K562 (cell line): ENCODE results near the gene GUCY1A1. TPM values are rescaled to one million over a fixed set of nuclear protein-coding genes. Genes with fewer than 3 reads are reported as not detected.

Experiments
- ATAC-seq: fragments of 200-7000 bp; cut with Tn5 transposase; 3 replicates; pipeline ENCODE4 v1.9.1; 2020; ENCODE audit warnings: moderate library complexity
- BruUV-seq: library from RNA; stranded (reverse); fragments of 400-500 nt; replicated peaks from 2 replicates; lab custom pipeline; 2021; lab: Mats Ljungman, UMichigan
- CTCF ChIA-PET: fragments of 300-600 bp; formaldehyde crosslinking; extraction: SDS; loops from one replicate; lab custom pipeline; 2021; ENCODE audit warnings: low intra/inter-chr PET ratio; lab: Yijun Ruan, JAX
- POLR2A ChIA-PET: fragments of 300-600, 350-650 bp; sonication (Branson Sonifier 250); formaldehyde crosslinking; extraction: SDS; loops from one replicate; lab custom pipeline; 2021; ENCODE audit warnings: antibody characterized with exemption, inconsistent platforms; lab: Yijun Ruan, JAX
- DNase-seq, 4 experiments: peaks; one replicate each; pipeline versions ENCODE4 v3.0.0 to v3.0.0-alpha.2; 2011 to 2018; ENCODE audit warnings: low spot score in 3 of 4, mixed read lengths in 3 of 4; ENCODE audit errors: extremely low read depth in 1 of 4
- FAIRE-seq: peaks from 2 replicates; lab custom pipeline; 2011; peaks lifted over from hg19 to GRCh38; lab: Jason Lieb, UNC
- H2AFZ ChIP-seq: 2 replicates; pipeline ENCODE4 v1.6.0; 2011; ENCODE audit warnings: low read depth, low read length, control low read depth, inconsistent platforms
- H3K27ac ChIP-seq: fragments of 200-600 bp; 3 replicates; pipeline ENCODE4 v1.8.0; 2011; ENCODE audit warnings: low read depth, mild to moderate bottlenecking, control low read depth, inconsistent platforms, low read length, moderate library complexity, mixed read lengths; ENCODE audit errors: extremely low read depth
- H3K27me3 ChIP-seq, 2 experiments: fragments of 300-600 bp in 1 of 2; 2 replicates in 1 of 2; 3 replicates in 1 of 2; pipeline versions ENCODE4 v1.6.0 to v1.8.0; 2011; ENCODE audit warnings: inconsistent platforms in 2 of 2, low read length in 2 of 2, mild to moderate bottlenecking in 1 of 2, mixed read lengths in 1 of 2, moderate library complexity in 1 of 2; ENCODE audit not compliant: control insufficient read depth in 2 of 2, insufficient read depth in 2 of 2
- H3K36me3 ChIP-seq: fragments of 300-600 bp; 3 replicates; pipeline ENCODE4 v1.8.0; 2011; ENCODE audit warnings: mild to moderate bottlenecking, low read length, inconsistent platforms; ENCODE audit not compliant: control insufficient read depth, insufficient read depth
- H3K4me1 ChIP-seq, 2 experiments: fragments of 200-600 bp in 1 of 2; replicated peaks in 1 of 2; 2 replicates in 1 of 2; 3 replicates in 1 of 2; pipeline versions ENCODE4 v1.5.1 to v1.8.0; 2011; ENCODE audit warnings: inconsistent platforms in 2 of 2, low read length in 2 of 2, mild to moderate bottlenecking in 1 of 2, mixed read lengths in 1 of 2, moderate library complexity in 1 of 2; ENCODE audit not compliant: control insufficient read depth in 2 of 2, insufficient read depth in 2 of 2
- H3K4me2 ChIP-seq: 2 replicates; pipeline ENCODE4 v1.6.1; 2011; ENCODE audit warnings: low read length, control low read depth, inconsistent platforms, mixed read lengths; ENCODE audit not compliant: insufficient read depth
- H3K4me3 ChIP-seq: fragments of 200-600 bp; sonication (generic), shearing (Covaris generic); 2 replicates; pipeline ENCODE4 v1.5.1; 2016; ENCODE audit warnings: control low read depth, inconsistent platforms
- H3K79me2 ChIP-seq: fragments of 200-600 bp; 3 replicates; pipeline ENCODE4 v1.8.0; 2011; ENCODE audit warnings: low read length, inconsistent platforms; ENCODE audit not compliant: control insufficient read depth, insufficient read depth
- H3K9ac ChIP-seq, 2 experiments: 2 replicates each; pipeline versions ENCODE4 v1.6.0 to v1.6.1; 2011; ENCODE audit warnings: low read depth in 2 of 2, low read length in 2 of 2, control low read depth in 1 of 2, inconsistent platforms in 1 of 2, mild to moderate bottlenecking in 1 of 2, mixed read lengths in 1 of 2; ENCODE audit not compliant: insufficient read depth in 1 of 2
- H3K9me1 ChIP-seq: one replicate; pipeline ENCODE4 v1.6.0; 2011; ENCODE audit warnings: inconsistent platforms, mild to moderate bottlenecking, low read length, moderate library complexity; ENCODE audit not compliant: control insufficient read depth, insufficient read depth
- H3K9me3 ChIP-seq: replicated peaks from 2 replicates; pipeline ENCODE4 v1.5.1; 2011; ENCODE audit warnings: low read depth, low read length, inconsistent platforms; ENCODE audit not compliant: control insufficient read depth, insufficient read depth
- H4K20me1 ChIP-seq: replicated peaks from 2 replicates; pipeline ENCODE4 v1.6.1; 2011; ENCODE audit warnings: low read length, inconsistent platforms, mixed read lengths; ENCODE audit not compliant: control insufficient read depth, insufficient read depth
- FOXO4 ChIP-seq: fragments of 450-650 bp; formaldehyde crosslinking; IDR thresholded peaks from 2 replicates; pipeline ENCODE4 v1.4.0; 2020; ENCODE audit warnings: mild to moderate bottlenecking, moderate library complexity
- GATA2 ChIP-seq: sonication (generic); formaldehyde crosslinking; IDR thresholded peaks from 2 replicates; pipeline ENCODE4 v1.4.0; 2020; ENCODE audit warnings: mild to moderate bottlenecking, missing genetic modification reagents
- KAT2B ChIP-seq: IDR thresholded peaks from one replicate; pipeline ENCODE4 v1.6.1; 2012; ENCODE audit warnings: low read depth, mild to moderate bottlenecking, control low read depth, inconsistent platforms, low read length, moderate library complexity
- KAT8 ChIP-seq: fragments of 450-650 bp; IDR thresholded peaks from 2 replicates; pipeline ENCODE4 v1.6.1; 2016; ENCODE audit warnings: low read depth, mild to moderate bottlenecking
- MAFF ChIP-seq: IDR thresholded peaks from 2 replicates; pipeline ENCODE4 v1.6.1; 2012; ENCODE audit warnings: low read length, improper control_type of control experiment
- MEIS2 ChIP-seq: fragments of 450-650 bp; IDR thresholded peaks from 2 replicates; pipeline ENCODE4 v1.6.1; 2014; ENCODE audit warnings: mild to moderate bottlenecking; ENCODE audit not compliant: partially characterized antibody
- NR4A1 ChIP-seq, 2 experiments: fragments of 250-450 bp in 1 of 2; fragments of 450-650 bp in 1 of 2; sonication (Bioruptor Pico) in 1 of 2; IDR thresholded peaks; 2 replicates each; pipeline versions ENCODE4 v1.4.0 to v1.6.1; 2016 to 2020; ENCODE audit warnings: mild to moderate bottlenecking in 2 of 2, missing compliant biosample characterization in 1 of 2, missing genetic modification characterization in 1 of 2, moderate library complexity in 1 of 2
- RAD21 ChIP-seq, 2 experiments: fragments of 250-450 bp in 1 of 2; fragments of 450-650 bp in 1 of 2; sonication (Bioruptor Pico) in 1 of 2; formaldehyde crosslinking in 1 of 2; IDR thresholded peaks in 1 of 2; conservative IDR thresholded peaks in 1 of 2; 2 replicates each; pipeline versions ENCODE4 v1.4.0 to v1.8.0; 2020 to 2022; ENCODE audit warnings: mild to moderate bottlenecking in 2 of 2, moderate library complexity in 1 of 2
- RBFOX2 ChIP-seq: fragments of 200-400 bp; formaldehyde crosslinking; IDR thresholded peaks from 2 replicates; pipeline ENCODE4 v1.6.1; 2017; ENCODE audit warnings: low read depth, mild to moderate bottlenecking, low read length, moderate library complexity
- RBM14 ChIP-seq: fragments of 200-400 bp; formaldehyde crosslinking; IDR thresholded peaks from 2 replicates; pipeline ENCODE4 v1.6.1; 2018; ENCODE audit warnings: low read depth, mild to moderate bottlenecking, low read length, moderate library complexity, borderline replicate concordance; ENCODE audit not compliant: insufficient read depth
- RBM25 ChIP-seq: fragments of 200-400 bp; formaldehyde crosslinking; IDR thresholded peaks from 2 replicates; pipeline ENCODE4 v1.6.1; 2018; ENCODE audit warnings: low read length, low read depth, moderate library complexity; ENCODE audit not compliant: severe bottlenecking
- TOE1 ChIP-seq, 2 experiments: fragments of 450-650 bp in 1 of 2; sonication (generic) in 1 of 2; formaldehyde crosslinking in 1 of 2; IDR thresholded peaks; 2 replicates each; pipeline versions ENCODE4 v1.7.1 to v1.8.0; 2016 to 2022; ENCODE audit warnings: borderline replicate concordance in 2 of 2, mild to moderate bottlenecking in 2 of 2, antibody characterized with exemption in 1 of 2, inconsistent platforms in 1 of 2, low read depth in 1 of 2, missing genetic modification reagents in 1 of 2, moderate library complexity in 1 of 2
- WHSC1 ChIP-seq: IDR thresholded peaks from one replicate; pipeline ENCODE4 v1.6.1; 2012; ENCODE audit warnings: low read length, control low read depth, inconsistent platforms
- ZNF449 ChIP-seq: fragments of 250-450 bp; sonication (Bioruptor Pico); IDR thresholded peaks from 2 replicates; pipeline ENCODE4 v1.8.0; 2022; ENCODE audit warnings: moderate library complexity, mild to moderate bottlenecking, inconsistent platforms
- ZNF561 ChIP-seq: fragments of 450-650 bp; formaldehyde crosslinking; conservative IDR thresholded peaks from 2 replicates; pipeline ENCODE4 v1.4.0; 2020; ENCODE audit warnings: mild to moderate bottlenecking, moderate library complexity
- WGBS: fragments of 100-300 bp; shearing (Covaris generic); methylation state at CpG from one replicate; pipeline ENCODE4 v1.1.6; 2016; ENCODE audit warnings: low coverage, mixed read lengths; ENCODE audit not compliant: insufficient coverage; ENCODE audit errors: missing lambda C conversion rate; 5-methylcytosine and 5-hydroxymethylcytosine counted together
- in situ Hi-C: fragments of 300-500 bp; cut with MboI; formaldehyde crosslinking; loops from 4 replicates; pipeline ENCODE4 v1.15.0; 2018; ENCODE audit warnings: inconsistent platforms, mixed read lengths
- intact Hi-C: fragments of 100-400 bp; cut with micrococcal nuclease; formaldehyde crosslinking; loops from 2 replicates; pipeline ENCODE4 v1.14.2; 2022
- polyA plus RNA-seq, 8 experiments: library from polyadenylated mRNA; depleted of rRNA in 4 of 8; stranded (reverse) in 5 of 8; unstranded in 3 of 8; fragments of >200 nt; fragmentation: Nextera tagmentation in 2 of 8; fragmentation: Illumina TruSeq in 1 of 8; extraction: Ambion mirVana in 2 of 8; extraction: Trizol in 1 of 8; gene quantifications; 2 replicates each; pipeline versions ENCODE4 v1.2.1 to v1.2.3, GENCODE V29; 2011 to 2014; ENCODE audit warnings: inconsistent platforms in 1 of 8, missing spikeins in 1 of 8
- total RNA-seq, 7 experiments: library from RNA; depleted of rRNA in 6 of 7; stranded (reverse); fragments of >200 nt in 6 of 7; fragmentation: Illumina TruSeq in 2 of 7; extraction: Trizol in 2 of 7; gene quantifications; 2 replicates each; pipeline versions ENCODE4 v1.2.1 to v1.2.3, GENCODE V29; 2011 to 2021; ENCODE audit warnings: low replicate concordance in 1 of 7
- TF ChIP-seq, protein P1 (sequence below): fragments of 200-800 bp; sonication (Bioruptor generic); IDR thresholded peaks from 2 replicates; pipeline ENCODE4 v1.6.1; 2017; ENCODE audit warnings: missing genetic modification characterization, missing compliant biosample characterization

The GUCY1A1 gene
- total and polyA plus RNA-seq, 9 of the 15 experiments (the other 6 are each of a cell fraction or from before 2014, with no cell fraction given), result not detected

DNA sequence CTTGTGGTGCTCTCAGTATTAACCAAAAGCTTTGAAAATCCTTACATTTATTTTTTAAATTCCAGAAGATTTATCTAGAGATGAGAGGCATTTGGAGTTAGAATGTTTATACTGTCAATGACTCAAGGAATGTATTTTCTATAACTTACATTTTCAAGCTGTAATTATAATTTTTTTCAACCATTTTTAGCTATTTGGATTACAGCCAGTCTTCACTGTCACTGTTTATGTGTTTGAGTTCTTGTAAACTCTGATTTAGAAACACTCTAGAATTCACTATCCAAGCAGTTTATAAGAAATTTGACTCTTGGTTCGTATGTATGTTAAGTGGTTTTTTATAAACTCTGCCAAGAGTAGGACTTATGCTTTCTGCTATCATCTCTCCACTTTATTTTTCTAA, 36.7 kb upstream of the GUCY1A1 start (continued):
- TF ChIP-seq TOE1 (IDR thresholded peaks at IDR 0.05; ENCODE audit: borderline replicate concordance), result no peak
- no peak for TF ChIP-seq TOE1 (CRISPR knock-in tag; IDR thresholded peaks at IDR 0.05; ENCODE audit: borderline replicate concordance, low read depth)
- TF ChIP-seq KAT2B, result no peak
- no peak for TF ChIP-seq MEIS2
- no peak for TF ChIP-seq FOXO4 (CRISPR knock-in tag)

DNA sequence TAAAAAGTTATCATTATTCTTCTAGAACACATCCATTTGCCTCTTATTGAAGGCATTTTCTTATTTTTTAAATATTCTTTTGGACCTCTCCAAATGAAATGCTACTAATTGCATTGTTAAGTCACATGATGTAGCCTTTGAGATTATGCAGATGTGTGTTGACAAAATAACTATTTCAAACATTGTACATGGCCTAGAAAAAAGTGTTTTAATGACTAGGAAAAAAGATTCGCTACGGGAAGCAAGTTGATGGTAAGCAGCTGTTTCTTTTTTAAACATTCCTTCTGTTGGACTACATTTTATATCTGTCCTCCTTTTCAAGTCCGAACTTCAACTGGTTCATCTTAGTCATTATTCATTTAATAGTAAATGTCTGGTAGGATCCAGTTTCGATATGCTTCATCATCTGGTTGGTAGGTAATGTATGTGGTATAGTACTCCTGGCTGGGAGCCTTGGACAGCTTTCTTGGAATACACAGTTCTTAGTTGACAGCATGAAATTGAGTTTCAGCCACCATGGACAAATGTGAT, 34.3 kb upstream of the GUCY1A1 start:
- no peak for ATAC-seq
- FAIRE-seq, result no peak
- DNase-seq, result no peak
- no peak overlapping the region for H3K4me3 ChIP-seq
- H3K9me1 ChIP-seq, result no peaks in the 10 kb centered on the region
- intact Hi-C loops, result no loop called here
- H2AFZ ChIP-seq, result no peak overlapping the region
- no peak overlapping the region for H3K9ac ChIP-seq
- H3K4me2 ChIP-seq, result no peak overlapping the region
- 0% methylated on average over 4 of the region's 4 CpGs for WGBS
- H3K27ac ChIP-seq, result no peak overlapping the region
- no peaks in the 10 kb centered on the region for H4K20me1 ChIP-seq
- no peaks in the 10 kb centered on the region for H3K79me2 ChIP-seq
- no TSS peak for BruUV-seq
- ChIA-PET POLR2A (no interaction called here), CTCF (no interaction called here)
- H3K27me3 ChIP-seq, result no peaks in the 10 kb centered on the region
- H3K4me1 ChIP-seq, result no peaks in the 10 kb centered on the region
- no peaks in the 10 kb centered on the region for H3K36me3 ChIP-seq
- H3K9me3 ChIP-seq, result no peaks in the 10 kb centered on the region
- in situ Hi-C loops, result no loop called here
- TF ChIP-seq TOE1 (IDR thresholded peaks at IDR 0.05; ENCODE audit: borderline replicate concordance) (no peak), TOE1 (CRISPR knock-in tag; IDR thresholded peaks at IDR 0.05; ENCODE audit: borderline replicate concordance, low read depth) (no peak), MAFF (no peak), RBM14 (no peak), RBFOX2 (no peak), GATA2 (CRISPR knock-in tag) (no peak), RBM25 (no peak), KAT8 (no peak), NR4A1 (CRISPR knock-in tag; IDR thresholded peaks at IDR 0.05) (no peak), NR4A1 (tag; IDR thresholded peaks at IDR 0.05) (no peak), RAD21 (CRISPR knock-in tag; conservative IDR thresholded peaks at IDR 0.05 in 1 of 2, IDR thresholded peaks at IDR 0.05 in 1 of 2) (no peak), ZNF449 (CRISPR knock-in tag) (no peak), ZNF561 (CRISPR knock-in tag) (no peak), WHSC1 (no peak)
- TF ChIP-seq, protein P1, sequence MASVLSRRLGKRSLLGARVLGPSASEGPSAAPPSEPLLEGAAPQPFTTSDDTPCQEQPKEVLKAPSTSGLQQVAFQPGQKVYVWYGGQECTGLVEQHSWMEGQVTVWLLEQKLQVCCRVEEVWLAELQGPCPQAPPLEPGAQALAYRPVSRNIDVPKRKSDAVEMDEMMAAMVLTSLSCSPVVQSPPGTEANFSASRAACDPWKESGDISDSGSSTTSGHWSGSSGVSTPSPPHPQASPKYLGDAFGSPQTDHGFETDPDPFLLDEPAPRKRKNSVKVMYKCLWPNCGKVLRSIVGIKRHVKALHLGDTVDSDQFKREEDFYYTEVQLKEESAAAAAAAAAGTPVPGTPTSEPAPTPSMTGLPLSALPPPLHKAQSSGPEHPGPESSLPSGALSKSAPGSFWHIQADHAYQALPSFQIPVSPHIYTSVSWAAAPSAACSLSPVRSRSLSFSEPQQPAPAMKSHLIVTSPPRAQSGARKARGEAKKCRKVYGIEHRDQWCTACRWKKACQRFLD (CRISPR knock-in tag), result no peak
